Measurements from ENCODE around the gene NAT9.
A peak's percentile ranks its signal among the peaks of the same experiment; 100 is the strongest.

NAT9 gene

DNA sequence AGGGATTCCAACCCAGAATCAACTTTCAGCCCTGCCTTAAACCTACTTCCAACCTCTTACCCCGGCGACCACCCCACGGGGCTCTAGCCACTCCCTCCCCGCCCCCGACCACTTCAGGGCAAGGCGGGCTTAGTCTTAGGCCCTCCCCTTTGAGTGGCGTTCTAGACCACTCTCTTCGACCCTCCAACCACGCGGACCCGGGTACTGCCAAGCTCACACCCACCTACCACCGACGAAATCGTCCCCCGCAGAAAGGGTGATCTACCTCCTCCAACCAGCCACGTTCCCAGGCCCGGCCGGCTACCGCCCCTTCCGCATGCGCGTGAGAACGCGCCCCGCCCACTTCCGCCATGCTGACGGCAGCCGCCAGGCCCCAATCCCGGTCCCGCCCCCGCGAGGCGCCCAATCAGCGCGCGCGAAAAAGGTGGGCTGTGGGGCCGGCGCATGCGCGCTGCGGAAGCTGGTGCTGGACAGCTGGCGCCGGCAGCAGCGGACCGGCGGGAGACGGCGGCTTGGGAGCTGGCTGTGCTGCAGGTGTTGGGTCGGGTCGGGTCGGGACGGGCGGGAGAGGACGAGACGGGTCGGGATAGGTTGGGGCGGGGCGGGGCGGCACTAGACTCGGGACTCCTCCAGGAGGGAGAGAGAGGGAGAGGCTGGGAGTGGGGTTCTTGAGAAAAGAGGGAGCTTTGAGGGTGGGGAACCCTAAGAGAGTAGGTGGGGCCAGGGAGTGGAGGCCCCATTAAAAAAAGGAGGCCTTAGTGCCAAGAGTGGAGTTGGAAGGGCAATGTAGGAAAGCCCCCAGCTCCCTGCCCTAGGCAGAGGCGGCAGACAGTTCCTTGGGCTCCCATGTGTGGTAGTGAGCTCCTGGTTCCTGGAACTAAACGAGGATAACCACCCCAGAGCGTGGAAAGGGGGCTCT lies at the start of gene NAT9:
TSS of gene NAT9 (minus strand) at position 302 of the 919 bp plus-strand sequence. CDS start 647 bp downstream, outside the sequence.
- peak; percentile 98 for DNase-seq (ENCODE audit: low spot score)

DNA sequence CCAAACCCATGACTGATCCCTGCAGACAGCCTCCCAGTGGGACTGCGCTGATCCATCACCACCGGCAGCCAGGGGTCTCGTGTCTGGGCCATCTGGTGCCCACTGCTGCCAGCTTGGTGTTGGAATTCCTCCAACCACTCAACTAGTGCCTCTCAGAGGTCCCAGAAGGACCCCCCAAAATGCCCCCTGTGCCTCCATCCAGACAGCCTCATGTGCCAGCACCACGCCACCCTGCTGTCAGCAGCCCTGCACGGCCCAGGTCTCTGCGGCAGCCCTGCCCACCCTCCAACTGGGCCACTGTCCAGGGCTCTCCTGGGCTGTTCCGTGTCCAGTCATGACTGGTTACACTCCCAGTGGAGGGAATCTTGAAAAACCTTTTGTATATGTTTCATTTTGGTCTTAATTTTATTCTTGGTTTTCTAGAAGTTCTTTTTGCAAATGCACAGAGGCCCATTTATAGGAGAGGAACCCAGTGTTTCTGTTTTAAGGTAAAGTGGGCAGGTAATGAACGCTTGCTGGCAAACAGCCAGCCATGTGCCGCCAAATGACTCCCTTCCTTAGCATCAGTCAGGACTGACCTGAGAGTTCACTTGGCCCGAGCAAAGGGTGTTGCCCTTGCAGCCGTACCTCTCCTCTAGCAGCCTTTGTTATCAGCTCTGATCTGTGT lies 48.9 kb upstream of the NAT9 start:
- no peak for DNase-seq (ENCODE audit: low spot score)

DNA sequence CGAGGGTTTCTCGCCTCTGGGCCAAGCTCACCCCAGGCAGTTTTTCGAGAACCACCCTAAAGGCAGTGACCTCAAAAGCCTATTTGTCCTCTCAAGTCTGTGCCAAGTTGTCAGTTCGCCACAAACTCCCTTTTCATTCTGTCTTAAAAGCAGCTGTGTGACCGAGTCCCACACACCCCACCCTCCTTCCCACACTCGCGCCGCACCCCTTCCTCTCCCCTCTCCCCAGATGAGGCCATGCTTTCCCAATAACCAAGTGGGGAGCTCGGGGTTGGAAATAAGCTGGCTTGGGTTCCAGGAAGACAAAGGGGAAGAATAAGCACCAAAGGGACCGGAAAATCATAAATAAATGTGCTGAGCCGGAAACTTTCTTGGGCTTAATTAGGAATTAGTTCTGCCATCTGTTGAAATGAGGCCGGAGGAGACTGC lies 46.8 kb upstream of the NAT9 start:
- DNase-seq (ENCODE audit: low spot score) = no peak

DNA sequence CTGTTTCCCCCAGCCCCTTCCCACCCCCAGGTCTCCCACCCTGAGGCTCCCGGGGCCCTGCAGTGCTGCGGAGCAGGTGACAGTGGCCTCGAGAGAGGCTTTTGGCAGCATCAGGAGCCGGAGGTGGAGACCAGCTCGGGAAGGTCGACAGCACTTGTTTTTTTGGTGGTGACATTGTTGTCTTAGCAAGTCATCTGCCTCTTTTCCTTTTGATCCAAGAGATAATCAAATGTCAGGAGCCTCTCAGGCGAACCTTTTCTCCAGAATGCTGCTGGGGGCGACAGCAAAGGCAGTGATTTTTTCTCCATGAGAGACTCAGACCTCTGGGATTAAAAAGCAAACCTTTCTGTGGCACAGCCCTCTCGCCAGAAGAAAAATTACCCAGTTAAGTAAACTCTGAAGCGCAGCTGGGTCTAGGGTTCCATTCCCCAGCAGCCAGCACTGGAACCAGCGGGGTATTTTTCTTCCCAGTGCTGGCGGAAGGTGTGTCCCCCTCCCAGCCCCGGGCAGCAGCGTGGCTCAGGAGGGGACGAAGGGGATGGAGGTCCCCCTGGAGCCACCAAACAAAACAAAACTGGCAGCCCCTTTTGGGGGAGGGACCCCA lies 46.3 kb upstream of the NAT9 start:
- no peak for DNase-seq (ENCODE audit: low spot score)

- no peak for DNase-seq (ENCODE audit: low spot score)
These were observed 45.6 kb upstream of the NAT9 start for GRCh38 chr17:74821655-74822334.

DNA sequence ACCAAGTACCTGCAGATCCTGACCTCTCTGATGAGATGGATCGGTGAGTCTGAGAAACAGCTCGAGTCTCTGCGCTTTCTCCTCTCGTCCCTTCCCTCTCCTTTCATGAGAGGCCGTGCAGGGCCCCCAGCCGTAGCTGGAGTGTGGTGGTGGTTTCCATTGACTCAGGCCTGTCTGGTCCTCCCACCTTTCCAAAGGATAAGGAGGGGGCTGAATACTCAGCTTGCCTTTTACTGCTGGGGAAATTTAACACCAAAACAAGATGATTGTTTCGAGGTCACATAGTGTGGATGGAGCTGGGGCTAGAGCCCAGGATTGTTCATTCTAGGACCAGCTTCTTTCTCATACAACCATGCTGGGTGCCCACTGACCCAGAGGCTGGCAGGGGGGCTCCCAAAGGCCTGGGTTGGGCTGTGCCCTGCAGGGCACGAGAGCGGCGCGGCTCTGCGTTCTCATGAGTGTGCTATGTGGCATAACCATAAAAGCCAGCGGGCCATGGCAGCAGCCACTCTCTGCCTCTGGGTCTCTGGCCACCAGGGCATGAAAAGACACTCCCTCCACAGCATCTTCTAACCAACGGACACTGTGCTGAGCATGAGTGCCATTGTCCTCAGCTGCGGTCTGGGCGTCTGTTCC lies 43.8 kb upstream of the NAT9 start:
- no peak for DNase-seq (ENCODE audit: low spot score)

DNA sequence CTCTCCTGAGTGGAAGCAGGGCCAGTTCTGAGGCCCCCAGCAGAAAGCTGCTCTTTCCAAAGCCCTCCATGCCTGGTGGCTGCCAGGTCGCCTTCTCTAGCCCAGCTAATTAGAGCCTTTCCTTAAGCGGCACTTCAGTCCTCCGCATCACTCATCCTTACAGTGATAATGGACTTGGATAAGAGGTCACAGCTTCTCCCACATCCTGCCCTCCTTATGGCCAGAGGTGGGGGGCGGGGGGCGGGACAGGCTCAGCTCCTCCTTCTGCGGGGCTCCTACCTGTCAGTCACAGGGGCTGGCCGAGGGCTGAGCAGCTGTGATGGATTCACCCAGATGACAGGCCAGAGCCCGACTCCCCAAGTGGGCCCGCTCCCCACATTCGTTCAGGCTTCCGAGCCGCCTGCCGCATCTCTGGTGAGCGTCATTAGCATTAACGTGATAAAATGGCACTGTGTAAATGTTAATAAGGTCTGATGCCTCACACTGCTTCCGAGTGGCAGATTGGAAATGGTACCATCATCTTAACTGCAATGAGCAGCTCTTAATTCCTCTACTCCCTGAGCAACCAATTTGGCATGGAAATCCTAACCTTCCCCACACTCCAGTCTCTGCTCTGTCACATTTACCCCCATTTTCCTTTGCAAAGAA lies 42.3 kb upstream of the NAT9 start:
- no peak for DNase-seq (ENCODE audit: low spot score)

- no peak for DNase-seq (ENCODE audit: low spot score)
These were observed 40.9 kb upstream of the NAT9 start for GRCh38 chr17:74816905-74817620.

DNA sequence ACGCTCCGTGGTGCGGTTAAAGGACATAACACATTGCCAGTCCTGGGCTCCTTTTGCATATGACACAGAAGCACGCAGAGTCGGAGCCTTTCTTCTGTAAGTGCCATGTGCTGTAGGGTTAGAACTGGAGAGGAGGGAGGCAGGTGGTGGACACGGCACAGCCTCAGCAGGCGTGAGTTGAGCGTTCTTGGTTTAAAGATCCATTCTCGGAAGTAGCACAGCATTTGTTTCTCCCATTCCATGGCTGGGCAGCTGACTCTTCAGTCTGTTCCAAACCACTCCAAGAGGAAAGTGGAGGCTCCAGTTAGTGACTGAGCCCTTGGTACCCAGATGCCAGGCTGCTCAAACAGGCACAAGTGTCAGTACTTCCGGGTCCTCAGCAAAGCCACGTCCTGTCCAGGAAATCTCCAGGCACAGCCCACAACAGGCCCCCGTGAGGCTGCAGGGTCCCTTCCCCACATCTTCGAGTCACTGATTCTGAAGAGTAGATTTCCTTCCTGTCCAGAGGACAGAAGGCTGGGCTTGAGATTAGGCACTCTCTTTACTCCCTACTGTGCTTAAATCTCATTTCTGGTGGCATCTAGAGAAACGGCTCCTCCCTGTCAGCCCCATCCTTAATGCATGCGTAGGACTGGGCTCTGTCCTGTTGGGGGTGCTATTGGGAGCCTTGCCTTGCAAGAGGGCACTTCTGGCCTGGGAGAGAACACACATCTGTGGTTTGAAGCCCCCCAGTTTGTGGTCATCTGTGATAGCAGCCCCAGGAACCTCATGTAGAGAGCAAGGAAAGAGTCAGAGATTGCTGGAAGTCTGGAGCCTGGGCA lies 39.6 kb upstream of the NAT9 start:
- DNase-seq (ENCODE audit: low spot score) = no peak

GRCh38 chr17:74815067-74815466 lies 38.9 kb upstream of the NAT9 start:
- no peak for DNase-seq (ENCODE audit: low spot score)

GRCh38 chr17:74814453-74814852 lies 38.3 kb upstream of the NAT9 start:
- DNase-seq (ENCODE audit: low spot score) = no peak

DNA sequence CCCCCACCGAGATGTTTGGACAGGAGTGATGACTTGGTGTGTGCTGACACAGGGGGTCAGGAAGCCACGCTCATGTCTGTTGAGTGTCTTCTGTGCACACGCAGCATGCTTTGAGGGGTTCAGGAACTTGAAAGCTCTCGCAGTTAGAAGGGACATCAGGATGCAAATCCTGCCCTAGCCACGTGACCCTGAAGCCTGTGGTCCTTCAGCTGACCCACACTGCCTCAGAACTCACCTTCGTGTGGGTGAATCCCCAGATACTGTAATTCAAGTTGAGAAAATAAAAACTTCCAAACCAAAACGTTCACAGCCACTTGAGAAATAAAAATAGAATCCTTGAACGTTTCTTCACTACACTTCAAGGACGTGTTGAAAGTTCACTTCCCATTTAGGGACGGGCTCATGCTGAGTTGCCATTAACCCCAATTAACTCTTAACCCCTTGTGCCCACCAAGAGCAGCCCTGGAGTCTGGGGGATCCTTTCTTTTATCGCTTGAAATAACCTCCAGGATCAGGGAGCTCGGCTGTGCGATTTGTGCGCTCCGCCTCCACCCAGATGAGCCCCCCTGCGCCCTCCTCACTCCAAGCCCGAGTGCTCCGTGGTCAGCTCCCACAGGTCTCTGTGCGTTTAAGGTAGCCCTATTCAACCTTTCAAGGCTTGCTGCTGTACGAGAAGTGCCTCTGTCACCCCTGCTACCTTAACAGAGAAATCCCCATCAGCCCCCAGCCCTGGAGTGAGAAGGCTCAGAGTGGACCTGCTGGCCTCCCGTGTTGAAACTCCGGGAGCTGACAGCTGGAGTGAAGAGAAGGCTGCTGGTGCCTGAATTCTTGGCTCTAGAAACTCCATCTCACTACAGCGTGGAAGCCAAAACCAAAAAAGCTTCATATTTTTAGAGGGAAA lies 36.2 kb upstream of the NAT9 start:
- DNase-seq (ENCODE audit: low spot score) = no peak

GRCh38 chr17:74810699-74811485 lies 34.7 kb upstream of the NAT9 start:
- DNase-seq (ENCODE audit: low spot score) = no peak

GRCh38 chr17:74808714-74809430 lies 32.7 kb upstream of the NAT9 start:
- DNase-seq (ENCODE audit: low spot score) = no peak

DNA sequence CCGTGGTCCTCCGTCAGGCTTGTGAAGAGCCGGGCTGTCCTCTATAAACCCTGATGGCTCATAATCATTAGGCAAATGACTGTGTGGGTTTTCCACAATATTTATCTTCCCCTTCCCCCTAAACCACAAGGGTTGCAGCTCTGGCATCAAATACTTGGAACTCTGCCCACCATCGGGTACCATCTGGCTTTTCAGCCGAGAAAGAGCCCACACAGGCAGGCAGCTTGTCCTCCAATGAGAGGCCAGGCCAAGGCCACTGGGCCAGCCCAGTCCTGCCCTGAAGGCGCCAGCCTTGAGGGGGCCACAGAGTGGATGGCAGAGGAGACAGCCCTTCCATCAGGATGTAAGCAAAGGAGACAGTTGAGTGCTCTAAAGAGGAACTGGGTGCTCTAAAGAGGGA lies 31.8 kb upstream of the NAT9 start:
- DNase-seq (ENCODE audit: low spot score) = no peak

DNA sequence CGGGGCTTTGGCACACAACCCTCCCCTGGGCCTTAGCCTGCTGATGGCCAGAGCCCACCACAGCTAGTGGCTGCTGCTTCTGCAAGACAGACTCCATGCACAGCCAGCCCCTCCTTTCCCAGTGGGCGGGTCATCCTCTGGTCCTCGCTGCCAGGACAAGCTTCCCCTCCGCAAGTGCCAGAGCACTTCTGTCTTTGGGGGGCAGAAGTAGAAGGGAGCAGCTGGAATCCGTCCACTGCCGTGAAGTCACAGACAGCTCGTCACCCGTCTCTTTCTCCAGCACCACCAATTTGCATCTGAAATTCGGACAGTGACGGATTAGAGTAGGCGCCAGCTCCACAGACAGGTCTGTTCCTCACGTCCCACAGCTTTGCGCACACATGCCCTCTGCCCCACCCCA lies 31.3 kb upstream of the NAT9 start:
- DNase-seq (ENCODE audit: low spot score) = no peak

GRCh38 chr17:74806334-74806733 lies 30.2 kb upstream of the NAT9 start:
- no peak for DNase-seq (ENCODE audit: low spot score)
